PC-3 (cell line): Measurements from ENCODE around the gene ZDHHC13.

Experiments
- EZH2phosphoT487 ChIP-seq: fragments of 300-600 bp; sonication (generic); IDR thresholded peaks from 2 replicates; pipeline ENCODE4 v1.6.1; 2018; ENCODE audit warnings: mild to moderate bottlenecking, antibody characterized with exemption, low read length, borderline replicate concordance
- TF ChIP-seq, protein P1 (sequence below): fragments of 300-600 bp; sonication (generic); conservative IDR thresholded peaks from 2 replicates; pipeline ENCODE4 v1.5.1; 2017; ENCODE audit warnings: antibody characterized with exemption, low read depth, mild to moderate bottlenecking, low read length

DNA sequence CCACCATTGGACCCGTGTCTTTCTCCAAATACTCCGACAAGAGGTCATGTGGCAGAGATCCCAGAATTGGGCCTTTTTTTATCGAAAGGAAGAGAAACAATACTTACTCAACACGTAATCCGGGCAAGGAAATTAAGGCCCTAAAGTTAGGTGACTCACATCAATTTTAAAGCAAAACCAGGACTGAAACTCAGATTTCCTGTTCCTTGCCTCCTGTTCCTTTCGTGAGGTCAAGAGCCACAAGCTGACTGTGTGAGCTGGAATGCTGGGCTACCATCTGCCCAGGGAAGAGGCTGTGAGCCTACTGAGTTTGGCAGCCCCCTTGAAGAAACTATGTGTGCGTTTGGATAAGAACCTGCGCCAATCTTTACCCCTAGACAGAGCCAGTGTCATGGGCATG is 29.3 kb upstream of the ZDHHC13 start:
- TF ChIP-seq, protein P1, sequence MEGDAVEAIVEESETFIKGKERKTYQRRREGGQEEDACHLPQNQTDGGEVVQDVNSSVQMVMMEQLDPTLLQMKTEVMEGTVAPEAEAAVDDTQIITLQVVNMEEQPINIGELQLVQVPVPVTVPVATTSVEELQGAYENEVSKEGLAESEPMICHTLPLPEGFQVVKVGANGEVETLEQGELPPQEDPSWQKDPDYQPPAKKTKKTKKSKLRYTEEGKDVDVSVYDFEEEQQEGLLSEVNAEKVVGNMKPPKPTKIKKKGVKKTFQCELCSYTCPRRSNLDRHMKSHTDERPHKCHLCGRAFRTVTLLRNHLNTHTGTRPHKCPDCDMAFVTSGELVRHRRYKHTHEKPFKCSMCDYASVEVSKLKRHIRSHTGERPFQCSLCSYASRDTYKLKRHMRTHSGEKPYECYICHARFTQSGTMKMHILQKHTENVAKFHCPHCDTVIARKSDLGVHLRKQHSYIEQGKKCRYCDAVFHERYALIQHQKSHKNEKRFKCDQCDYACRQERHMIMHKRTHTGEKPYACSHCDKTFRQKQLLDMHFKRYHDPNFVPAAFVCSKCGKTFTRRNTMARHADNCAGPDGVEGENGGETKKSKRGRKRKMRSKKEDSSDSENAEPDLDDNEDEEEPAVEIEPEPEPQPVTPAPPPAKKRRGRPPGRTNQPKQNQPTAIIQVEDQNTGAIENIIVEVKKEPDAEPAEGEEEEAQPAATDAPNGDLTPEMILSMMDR = no peak
- TF ChIP-seq EZH2phosphoT487 = no peak
